Ishikawa (cell line): ENCODE measurements around the gene CCDC150.

Experiments
- CEBPB ChIP-seq: IDR thresholded peaks from 2 replicates; pipeline ENCODE4 v1.6.1; 2012
- EP300 ChIP-seq: IDR thresholded peaks from 2 replicates; pipeline ENCODE4 v1.6.1; 2012; ENCODE audit warnings: borderline replicate concordance
- MAX ChIP-seq: IDR thresholded peaks from 2 replicates; pipeline ENCODE4 v1.6.1; 2012
- NFIC ChIP-seq: IDR thresholded peaks from 2 replicates; pipeline ENCODE4 v1.6.1; 2012
- RAD21 ChIP-seq: IDR thresholded peaks from 2 replicates; pipeline ENCODE4 v1.6.1; 2012; ENCODE audit warnings: low read depth
- REST ChIP-seq: IDR thresholded peaks from 2 replicates; pipeline ENCODE4 v1.6.1; 2012; ENCODE audit warnings: low read depth, mild to moderate bottlenecking
- TAF1 ChIP-seq: IDR thresholded peaks from 2 replicates; pipeline ENCODE4 v1.6.1; 2012; ENCODE audit warnings: low read depth, mild to moderate bottlenecking
- TEAD4 ChIP-seq: IDR thresholded peaks from 2 replicates; pipeline ENCODE4 v1.6.1; 2012

GRCh38 chr2:196723571-196723970 lies 84.1 kb downstream of the CCDC150 start:
- no peak for TF ChIP-seq EP300
- TF ChIP-seq REST, result no peak
- TF ChIP-seq TAF1, result no peak
- no peak for TF ChIP-seq MAX
- no peak for TF ChIP-seq NFIC
- TF ChIP-seq CEBPB, result no peak
- no peak for TF ChIP-seq TEAD4
- TF ChIP-seq RAD21, result no peak
